Measurements from ENCODE around the gene GLT1D1.
A peak's percentile ranks its signal among the peaks of the same experiment; 100 is the strongest.

The GLT1D1 gene

GRCh38 chr12:128856035-128856790, 2.9 kb downstream of the GLT1D1 start:
- no peak for DNase-seq (ENCODE audit: low spot score)

DNA sequence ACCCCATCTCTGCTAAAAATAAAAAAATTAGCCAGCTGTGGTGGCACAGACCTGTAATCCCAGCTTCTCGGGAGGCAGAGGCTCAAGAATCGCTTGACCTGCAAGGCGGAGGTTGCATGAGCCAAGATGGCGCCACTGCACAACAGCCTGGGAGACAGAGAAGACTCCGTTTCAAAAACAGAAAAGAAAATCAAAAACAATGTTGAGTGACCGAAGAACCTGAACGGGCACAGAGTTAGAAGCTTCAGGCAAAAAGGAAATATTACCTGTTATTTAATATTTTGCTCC, 3.5 kb downstream of the GLT1D1 start:
- no peak for DNase-seq (ENCODE audit: low spot score)

DNA sequence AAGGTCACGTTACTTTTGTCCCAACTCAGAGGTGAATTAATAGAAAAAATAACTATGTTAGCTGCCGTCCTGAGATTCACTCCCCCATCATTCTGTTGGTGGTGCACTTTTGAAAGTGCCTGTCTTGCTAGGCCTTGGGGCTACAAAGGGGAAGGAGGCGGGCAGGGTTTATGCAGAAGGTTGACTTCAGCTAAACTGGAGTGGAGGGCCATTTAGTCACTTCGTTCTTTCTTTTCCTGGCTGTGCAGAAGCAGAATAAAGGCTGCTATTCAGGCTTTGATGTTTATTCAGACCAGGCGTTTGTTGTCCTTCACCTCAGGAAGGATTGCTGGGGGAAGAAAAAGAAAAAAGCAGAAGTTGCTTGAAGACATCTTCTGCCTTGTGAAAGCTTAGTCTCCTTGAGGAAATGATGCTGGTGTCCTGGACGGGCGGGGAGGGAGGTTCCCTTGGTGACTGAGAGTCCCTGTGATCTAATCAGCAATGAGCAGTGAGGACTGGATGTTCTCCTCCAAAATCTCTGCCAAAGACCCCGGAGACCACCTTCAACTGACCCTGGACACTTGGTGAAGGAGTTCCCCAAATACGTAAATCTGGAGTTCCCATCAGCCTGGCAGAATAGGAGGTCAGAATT, 4.0 kb downstream of the GLT1D1 start:
- DNase-seq (ENCODE audit: low spot score): no peak

GRCh38 chr12:128859311-128859710, 6.0 kb downstream of the GLT1D1 start:
- no peak for DNase-seq (ENCODE audit: low spot score)

DNA sequence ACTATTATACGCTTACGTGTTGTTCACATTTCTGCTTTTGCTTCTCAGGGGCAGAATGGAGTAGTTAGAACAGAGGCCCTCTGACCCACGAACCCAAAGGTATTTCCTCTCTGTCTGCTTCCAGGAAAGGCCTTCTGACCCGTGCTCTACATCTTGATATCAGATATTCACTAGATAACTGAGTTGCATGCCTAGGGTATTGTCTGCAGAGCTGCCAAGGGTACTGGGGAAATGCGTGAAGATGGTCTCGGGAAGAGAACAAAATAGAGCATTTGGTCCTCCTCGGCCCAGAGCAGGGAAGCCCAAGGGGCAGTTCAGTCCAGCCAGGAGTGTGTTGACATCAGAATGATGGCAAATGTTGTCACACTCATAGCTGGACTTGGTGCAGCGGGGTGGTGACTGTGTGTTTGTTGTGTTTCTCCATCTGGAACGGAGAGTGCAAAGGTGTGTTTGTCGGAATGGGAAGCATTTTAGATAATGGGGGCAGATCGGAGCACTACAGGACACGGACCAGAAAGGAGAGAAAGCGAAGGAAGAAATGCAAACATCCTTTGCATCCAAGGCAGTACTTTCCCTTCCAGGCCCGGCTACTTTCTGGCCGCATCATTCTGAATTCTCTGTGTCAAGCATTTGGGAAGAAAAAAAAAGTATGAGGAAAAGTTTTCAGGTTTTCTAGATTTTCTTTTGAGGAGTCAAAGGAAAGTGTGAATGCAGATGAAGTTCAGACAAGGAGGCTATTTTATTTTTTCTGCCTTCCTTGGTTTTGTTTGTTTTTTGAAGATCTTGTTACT, 8.1 kb downstream of the GLT1D1 start:
- DNase-seq (ENCODE audit: low spot score): no peak

GRCh38 chr12:128863957-128864356, 10.7 kb downstream of the GLT1D1 start:
- DNase-seq (ENCODE audit: low spot score): no peak

DNA sequence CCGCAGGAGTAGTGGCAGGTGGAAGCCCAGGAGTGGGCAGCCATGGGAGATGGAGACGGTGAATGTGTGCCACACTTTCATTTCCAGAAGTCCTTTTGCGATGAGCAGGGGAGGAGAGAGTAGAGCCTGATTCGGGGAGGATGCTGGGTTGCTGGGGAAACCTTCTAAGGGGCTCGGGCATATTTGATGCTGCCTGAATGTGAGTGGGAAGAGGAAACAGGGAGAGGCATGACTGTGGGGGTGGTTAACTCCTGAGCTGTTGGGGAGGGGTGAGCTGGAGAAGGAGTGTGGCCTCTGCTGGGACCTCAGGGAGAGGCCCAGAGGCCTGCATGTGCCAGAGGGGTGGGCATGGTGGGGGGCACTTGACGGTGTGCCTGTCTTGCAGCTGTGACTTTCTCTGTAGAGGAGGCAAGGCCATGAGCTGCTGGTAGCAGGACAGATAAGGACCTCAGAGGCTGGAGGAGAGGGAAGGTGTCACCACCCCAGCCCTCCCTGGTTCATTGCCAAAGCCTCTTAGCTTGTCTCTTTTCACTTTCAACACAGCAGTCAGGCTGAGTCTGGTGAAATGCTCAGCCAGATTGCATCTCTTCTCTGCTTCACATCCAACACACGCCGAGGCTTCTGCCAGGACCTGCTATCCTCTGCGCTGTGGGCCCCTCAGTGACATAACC, 11.4 kb downstream of the GLT1D1 start:
- no peak for DNase-seq (ENCODE audit: low spot score)

GRCh38 chr12:128867466-128867865, 14.2 kb downstream of the GLT1D1 start:
- no peak for DNase-seq (ENCODE audit: low spot score)

DNA sequence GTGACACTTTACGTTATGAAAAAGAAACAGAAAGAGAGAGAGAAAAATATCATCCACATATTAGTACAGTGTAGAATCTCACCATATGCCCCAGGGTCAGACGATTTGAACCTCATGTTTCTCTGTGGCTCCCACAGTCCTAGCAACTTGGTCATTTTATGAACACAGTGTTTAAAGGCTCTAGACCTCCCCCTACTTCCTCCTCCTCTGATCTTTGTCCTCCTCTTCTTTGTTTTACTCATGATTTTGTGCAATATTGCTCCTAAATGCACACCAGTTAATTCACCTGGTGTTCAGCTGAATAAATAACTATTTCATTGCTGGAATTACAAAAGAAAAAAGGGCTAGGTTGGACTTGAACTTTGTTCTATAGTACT, 18.2 kb downstream of the GLT1D1 start:
- DNase-seq (ENCODE audit: low spot score): no peak

DNA sequence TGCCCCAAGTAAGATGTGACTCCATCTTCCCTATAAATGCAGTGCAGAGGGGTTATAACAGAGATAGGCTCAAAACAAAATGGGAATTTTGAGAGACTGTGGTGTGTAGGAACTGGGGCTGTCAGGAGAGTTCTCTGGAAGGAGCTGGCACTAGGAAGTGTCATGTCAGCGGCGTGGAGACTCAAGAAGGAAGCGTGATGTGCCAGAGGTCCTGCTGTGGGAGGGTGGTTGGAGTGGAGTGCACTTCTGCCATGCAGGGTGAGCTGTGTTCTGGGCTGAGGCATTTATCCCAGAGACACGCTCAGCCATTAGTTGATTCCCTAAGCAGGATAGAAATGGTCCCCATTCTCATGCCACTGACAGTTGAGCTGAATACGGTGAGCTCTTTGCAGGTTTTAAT, 19.0 kb downstream of the GLT1D1 start:
- peak; percentile 7 for DNase-seq (ENCODE audit: low spot score)

DNA sequence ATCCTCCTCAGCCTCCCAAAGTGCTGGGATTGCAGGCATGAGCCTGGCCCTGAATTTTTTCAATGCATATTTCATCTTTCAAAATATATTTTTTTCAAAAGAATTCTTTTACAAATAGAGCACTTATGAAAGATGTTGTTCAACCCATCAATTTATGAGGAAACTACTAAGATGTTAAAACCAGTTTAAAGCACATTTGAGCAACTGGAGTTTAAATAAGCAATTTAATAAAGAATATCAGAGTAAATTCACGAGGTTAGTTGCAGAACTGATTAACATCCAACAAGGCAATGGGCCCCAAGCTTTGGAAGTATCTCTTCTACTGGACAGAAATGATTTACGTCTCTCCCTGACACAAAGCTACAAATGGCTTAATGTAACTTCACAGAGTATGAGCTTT, 23.3 kb downstream of the GLT1D1 start:
- no peak for DNase-seq (ENCODE audit: low spot score)

DNA sequence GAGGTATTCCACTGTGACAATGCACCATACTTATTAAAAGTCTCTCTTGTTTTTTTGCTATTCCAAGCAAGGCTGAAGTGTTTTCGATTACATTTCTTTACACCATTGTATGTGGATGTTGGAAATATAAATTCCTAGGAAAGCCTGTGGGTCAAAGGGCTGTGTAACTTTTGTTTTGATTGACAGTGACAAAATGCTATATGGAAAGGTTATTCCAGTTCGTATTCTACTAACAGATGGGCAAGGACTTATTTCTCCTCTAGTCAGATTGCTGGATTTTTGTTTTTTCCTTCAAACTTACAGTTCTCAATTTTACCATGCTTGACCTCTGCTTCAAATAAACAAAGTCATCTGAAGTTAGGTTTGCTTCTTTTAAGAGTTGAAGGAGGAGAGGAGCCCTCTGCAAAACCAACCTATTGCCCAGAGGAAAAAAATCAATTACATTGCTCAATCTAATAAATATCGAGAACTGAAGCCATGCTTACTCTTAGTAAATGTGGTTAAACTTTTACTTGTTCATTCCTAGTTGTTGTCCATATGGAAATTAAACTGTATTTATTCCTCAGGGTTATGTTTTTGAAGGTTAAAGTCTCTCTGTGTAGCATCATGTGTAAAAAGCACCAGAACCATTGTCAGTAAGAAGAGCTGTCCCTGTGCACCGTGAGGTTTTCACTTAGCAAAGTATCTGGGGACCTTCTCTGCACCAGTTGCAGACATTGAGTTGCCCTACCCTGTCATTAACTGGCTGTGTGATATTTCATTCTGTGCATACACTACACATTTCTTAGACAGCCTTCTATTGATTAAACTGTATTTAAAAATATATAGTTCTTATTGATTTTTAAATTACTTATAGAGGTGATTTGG, 26.9 kb downstream of the GLT1D1 start:
- DNase-seq (ENCODE audit: low spot score): no peak

DNA sequence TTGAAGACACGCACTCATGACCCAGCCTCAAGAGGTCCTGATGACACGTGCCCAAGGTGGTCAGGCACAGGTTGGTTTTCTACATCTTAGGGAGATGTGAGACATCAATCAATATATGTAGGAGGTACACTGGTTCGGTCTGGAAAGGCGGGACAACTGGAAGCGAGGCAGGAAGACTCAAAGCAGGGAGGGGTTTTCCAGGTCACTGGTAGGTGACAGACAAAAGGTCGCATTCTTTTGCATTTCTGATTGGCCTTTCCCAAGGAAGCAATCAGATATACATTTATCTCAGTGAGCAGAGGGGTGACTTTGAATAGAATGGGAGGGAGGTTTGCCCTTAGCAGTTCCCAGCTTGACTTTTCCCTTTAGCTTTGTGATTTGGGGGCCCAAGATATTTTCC, 38.6 kb downstream of the GLT1D1 start:
- no peak for DNase-seq (ENCODE audit: low spot score)

- DNase-seq (ENCODE audit: low spot score): no peak
Measured at GRCh38 chr12:128903236-128903635, 50.0 kb downstream of the GLT1D1 start.

DNA sequence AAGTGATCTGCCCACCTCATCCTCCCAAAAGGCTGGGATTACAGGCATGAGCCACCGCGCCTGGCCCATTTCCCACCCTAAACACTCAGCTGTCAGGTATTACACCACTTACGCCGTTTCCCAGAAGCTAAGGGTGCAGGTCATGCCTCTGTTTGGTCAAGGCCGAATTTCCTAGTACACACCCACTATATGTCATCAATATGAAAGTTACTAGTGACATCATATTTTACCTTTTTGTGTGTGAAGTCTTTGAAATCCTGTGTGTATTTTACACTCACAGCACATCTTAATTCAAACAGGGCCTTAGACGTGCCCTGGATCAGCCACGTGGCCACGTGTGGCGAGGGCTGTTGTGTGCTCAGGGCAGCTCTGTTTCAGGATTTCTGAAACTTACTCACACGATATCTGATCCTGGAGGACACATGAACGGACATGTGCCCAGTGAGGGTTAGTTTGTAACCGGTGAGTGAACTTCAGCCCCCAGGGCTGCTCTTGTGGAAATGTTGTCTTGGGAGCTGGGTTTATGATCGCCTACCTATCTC, 51.8 kb downstream of the GLT1D1 start:
- DNase-seq (ENCODE audit: low spot score): no peak

DNA sequence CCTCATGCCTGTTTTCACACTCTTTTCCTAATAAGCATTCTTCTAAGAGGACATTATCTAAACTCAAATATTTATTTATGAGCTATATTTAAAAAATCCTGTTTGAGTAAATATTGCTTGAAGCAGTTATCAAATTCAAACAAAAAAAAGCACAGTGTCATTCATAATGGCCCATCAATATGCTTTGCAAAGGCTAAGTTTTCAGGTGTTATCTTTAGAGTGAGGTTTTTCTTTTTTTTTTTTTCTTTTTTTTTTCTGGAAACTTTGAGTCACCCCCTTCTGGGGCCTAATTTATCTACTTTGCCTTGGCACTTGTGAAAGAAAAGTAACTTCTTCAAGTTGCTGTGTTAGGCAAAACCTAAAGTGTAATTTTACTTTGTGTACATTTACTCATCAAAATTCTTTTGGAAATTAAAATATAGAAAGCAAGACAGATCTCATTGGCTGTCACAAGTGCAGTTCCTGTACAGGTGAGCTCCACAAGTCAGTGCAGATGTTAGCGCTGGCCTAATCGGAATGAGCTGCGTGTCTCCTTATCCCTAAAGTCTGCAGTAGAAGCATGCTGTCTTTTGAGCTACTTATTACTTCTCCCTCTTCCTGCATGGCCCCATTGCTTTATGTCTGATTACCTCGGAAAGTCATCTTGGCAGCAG, 53.3 kb downstream of the GLT1D1 start:
- no peak for DNase-seq (ENCODE audit: low spot score)

DNA sequence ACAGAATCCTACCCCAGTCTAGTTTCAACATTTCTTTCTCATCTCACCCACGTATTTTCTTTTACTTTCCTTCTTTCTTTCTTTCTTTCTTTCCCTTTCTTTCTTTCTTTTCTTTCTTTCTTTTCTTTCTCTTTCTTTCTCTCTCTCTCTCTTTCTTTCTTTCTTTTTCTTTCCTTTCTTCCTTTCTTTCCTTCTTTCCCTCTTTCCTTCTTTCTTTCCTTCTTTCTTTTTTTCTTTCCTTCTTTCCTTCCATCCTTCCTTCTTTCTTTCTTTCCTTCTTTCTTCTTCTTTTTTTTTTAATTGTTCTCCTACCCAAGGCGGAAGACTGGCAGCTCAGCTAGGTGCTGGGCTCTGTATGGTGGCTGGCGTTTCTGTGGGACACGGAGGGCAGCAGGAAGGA, 55.0 kb downstream of the GLT1D1 start:
- DNase-seq (ENCODE audit: low spot score): no peak

- DNase-seq (ENCODE audit: low spot score): no peak
Measured at GRCh38 chr12:128909653-128910052, 56.4 kb downstream of the GLT1D1 start.

DNA sequence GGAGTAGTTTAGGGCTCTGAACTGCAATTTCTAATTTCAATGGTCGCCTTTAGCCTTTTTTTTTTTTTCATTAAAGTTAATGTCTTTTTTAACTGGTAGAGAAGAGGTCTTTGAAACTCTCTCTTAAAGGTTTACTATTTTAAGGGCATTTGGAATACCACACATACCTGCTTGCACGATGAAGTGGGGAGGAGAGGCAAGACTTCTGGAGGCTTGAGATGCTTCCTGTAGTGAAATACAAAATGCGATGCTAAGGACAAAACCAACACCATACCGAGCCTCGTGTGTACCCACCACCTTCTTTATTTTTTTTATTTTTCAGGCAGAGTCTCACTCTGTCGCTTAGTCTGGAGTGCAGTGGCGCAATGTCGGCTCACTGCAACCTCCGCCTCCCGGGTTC, 57.4 kb downstream of the GLT1D1 start:
- DNase-seq (ENCODE audit: low spot score): no peak

DNA sequence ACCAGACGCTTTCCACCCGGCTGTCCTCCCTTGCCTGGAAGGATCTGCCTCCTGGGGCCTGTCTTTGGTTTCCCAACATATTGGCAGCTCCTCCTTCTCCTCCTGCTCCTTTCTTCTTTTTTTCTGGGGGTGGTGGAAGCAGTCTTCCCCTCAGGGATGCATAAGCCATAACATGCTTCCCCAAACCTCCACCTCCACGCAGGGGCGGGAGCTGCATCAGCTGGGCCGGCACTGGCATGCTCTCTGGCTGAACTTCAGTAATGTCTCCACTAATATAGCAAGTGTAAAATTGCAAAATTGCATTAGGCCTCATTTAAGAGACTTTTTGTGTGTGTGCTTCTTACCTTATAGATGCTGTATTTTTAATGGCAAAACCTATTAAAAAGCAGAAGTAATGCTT, 58.6 kb downstream of the GLT1D1 start:
- no peak for DNase-seq (ENCODE audit: low spot score)
